ENCODE results near the gene BBS9.

Gene BBS9

DNA sequence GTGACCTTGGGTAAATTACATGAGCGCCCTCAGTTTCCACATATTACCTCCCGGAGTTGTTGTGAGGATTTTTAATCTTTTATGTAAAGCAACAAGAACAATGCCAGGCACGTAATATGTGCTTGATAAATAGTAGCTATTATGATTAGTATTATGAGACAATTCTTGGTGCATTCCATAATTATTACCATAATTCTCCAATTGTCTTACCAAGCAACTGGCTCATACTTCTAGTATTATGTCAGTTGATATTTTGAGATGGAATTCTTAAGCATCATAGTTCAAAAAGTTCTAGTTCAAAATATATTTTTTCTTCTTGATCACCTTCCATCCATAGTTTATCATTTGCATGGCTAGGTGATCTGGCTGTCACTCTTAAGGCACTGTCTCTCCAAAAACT, 259.0 kb downstream of the BBS9 start:
- no peak for DNase-seq

DNA sequence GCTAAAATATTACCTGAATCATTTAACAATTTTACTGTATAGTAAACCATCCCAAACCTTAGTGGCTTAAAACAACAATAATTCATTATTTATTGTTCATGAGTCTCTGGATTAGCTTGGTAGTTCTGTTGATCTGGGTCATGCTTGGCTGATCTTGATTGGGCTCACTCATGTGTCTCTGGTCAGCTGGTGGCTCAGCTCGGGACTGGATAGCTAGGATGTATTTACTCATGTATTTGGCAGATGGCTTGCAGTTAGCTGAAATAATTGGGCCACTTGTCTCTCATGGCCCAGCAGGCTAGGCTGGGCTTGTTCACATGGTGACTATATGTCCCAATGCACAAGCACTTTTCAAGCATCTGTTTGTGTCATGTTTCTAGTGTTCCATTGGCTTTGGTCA, 262.8 kb downstream of the BBS9 start:
- no peak for DNase-seq

DNA sequence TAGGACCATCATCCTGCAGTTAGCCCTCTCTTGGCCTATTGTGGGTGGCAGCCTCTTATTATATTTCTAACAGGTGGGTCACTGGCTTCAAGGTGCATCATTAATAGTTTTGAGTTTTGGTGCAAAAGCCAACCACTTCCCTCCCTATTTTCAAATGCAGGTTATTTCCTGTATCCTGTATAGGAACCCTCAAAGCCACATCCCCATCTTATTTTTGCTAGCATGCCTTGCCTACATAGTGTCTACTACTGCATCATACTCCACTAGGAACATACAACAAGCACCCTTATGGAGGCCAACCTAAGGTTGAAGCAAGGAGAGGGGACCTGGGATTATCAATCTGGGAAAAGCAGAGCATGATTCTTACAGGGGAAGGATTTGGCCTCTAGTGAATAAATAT, 264.4 kb downstream of the BBS9 start:
- no peak for DNase-seq

DNA sequence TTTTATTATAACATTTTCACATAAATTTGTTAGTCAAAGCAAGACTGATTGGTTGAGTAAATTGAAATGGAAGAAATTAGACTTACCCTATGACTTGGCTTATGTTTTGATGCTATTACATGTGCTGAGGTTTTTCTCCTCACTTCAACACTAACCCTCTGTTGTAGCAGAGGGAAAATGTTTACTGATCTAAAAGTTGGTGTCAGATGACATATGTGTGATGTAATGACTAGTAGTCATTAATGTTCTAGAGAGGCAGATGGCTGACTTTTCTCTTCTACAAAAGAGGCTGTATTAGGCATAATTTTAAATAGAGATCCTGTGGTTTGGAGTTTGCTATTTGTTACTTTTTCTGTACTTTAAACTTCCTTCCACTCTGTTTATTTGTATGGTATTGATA, 266.0 kb downstream of the BBS9 start:
- DNase-seq: no peak

DNA sequence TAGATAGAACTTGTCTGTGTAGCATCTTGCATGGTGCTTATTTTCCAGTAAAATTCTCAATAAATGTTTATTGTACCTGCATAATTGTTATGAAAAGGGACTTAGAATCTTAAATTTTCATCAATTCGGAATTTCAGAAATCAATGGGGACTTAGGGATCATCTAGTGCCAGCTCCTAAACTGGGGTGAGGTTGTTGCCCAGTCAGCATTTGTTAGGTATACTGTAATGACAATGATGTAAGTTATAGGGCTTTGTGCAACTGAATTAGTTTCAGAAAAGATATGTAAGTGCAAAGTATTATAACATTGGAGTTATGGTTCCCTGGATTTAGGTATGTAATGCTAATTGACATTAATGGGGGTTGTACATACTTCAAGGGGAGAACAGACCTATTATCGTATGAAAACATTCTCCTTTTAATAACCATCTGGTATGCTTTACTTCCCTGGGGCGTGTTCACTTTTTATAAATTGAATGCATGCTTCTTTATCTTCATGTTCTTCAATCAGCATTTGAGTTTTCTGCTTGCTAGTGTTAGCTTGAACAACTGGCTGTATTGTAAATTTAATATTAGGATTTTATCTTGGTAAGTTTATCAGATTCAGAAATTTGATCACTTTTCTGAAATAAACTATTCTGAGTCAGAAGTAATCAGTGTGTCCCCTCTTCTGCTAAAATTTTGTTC, 270.3 kb downstream of the BBS9 start:
- DNase-seq: no peak

DNA sequence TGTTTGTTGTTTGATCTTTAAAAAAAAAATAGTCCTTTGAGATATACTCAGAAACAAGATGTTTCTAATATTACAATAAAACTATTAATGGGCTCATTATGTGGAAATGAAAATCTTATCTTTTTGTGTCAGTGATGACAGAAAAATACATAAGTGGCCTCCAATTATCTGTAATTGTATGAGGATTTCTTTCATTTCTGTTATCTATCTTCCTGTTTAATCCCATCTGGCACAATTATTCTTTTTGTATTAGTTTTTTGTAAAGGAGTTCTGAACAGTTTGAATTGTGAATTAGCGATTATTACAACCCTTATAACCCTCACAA, 270.8 kb downstream of the BBS9 start:
- DNase-seq: no peak

DNA sequence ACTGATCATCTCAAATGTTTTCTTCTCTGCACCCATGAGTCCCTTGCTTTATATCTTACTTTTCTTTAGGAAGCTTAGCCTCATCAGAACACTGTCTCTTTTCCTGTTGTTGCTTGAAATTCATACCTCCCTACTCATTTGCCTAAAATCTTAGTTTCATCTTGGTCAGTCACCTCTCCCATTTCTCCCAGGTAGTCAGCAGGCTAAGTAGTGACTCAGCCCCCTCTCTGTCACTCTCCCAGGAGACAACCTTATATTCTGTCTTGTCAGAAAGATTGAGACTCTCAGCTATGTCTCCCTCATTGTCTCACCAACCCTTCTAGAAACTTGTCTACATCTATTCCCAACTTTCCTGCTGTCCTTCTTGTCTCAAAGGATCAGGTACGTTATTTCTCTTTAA, 280.9 kb downstream of the BBS9 start:
- no peak for DNase-seq

DNA sequence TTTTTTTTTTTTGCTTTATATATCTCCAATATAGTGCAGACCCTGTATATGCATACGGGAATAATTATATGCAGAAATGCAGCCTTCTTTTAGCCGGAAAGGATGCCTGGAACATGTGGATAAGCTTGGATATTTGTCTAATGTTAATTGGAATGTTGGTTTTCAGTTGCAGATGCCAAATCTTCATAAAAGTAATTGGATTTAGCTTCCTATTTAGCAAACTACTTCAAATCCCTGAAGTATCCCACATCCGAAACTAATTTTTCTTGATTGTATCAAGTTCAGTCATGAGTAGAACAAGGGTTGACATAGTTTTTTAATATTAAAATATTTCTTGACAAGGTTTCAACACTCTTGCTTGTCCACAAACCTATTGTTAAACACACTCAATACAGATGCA, 281.7 kb downstream of the BBS9 start:
- no peak for DNase-seq

DNA sequence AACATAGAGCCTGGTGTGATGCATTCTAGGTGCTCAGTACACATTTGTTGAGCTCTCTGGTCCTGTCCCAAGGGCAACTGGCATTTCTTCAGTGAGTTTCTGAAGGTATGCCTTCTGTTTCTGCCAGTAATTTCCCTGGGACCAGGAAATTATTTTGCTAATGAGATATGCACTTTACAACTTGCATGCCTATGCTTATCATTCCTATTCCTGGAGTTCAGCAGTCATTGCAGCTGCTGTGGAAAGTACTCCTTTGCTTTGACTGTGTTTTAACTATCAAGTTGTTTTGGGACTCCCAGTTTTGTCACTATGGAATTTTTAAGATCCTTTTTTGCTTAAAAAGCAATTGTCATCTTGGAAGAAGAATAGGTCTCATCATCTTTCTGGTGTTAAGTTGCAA, 283.0 kb downstream of the BBS9 start:
- no peak for DNase-seq

DNA sequence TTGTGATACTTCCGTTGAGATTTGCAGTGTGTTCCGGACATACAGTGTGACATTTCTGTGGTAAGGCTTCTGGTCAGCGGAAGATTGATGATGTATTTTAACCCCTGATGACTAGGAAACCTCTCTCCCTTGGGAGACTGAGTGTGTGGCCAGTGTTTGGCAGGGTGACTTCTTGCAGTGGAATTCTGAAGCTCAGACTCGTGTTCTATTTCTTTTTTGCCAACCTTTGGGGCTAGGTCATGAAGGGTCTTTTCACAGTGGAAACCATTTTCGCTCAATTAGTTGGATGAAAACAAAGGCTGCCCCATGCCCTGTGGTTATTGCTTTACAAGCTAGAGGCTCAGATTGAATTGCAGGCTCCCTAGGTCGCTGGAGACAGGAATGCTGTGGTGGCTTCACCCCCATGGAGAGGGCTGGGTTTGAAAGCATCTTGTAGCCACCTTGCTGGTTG, 288.9 kb downstream of the BBS9 start:
- DNase-seq: no peak

DNA sequence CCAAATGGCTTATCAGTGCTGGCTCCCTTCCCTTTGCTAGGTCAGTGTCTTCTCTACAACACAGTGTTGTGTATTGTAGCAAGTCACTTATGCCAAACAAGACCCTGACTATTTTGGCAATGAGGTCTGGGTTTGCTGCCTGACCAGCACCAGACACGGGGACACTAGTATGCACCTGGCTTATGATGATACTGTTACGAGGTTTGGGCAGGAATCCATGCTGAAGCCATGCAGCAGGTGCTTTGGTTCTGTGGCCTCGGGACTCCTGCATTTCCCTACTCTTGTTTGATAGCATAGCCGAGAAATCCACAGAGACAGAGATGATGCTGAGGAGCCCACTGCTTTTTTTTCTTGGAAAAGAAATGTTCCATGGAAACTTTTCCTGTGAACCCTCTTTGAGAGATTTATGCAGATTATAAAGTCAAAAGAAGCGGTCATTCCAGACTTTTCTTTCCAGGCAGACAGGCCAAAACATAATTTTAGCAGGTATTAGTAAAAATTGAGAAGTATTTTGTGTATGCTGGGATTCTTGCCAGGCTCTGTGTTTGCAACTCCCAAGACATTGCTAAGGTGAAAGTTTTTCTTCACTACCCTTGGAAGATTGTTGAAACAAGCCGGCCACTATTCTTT, 291.1 kb downstream of the BBS9 start:
- DNase-seq: no peak

DNA sequence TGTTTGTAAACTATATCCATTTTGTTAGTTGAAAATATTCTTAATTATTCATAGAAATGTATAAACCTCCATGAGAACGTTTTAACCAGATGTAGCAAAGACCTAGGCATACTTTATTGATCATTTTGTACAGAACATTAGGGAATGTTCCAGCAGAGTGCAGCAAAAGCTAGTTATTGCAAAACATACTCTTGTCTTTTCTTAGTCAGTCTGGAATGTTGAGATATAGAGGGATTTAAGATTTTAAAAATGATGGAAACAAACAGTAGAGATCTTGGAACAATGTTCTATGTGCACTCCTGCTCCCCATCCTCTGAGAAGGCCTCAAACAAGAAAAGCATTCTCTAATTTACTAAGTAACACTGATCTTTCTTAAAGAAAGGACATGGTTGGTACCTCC, 292.1 kb downstream of the BBS9 start:
- DNase-seq: no peak

DNA sequence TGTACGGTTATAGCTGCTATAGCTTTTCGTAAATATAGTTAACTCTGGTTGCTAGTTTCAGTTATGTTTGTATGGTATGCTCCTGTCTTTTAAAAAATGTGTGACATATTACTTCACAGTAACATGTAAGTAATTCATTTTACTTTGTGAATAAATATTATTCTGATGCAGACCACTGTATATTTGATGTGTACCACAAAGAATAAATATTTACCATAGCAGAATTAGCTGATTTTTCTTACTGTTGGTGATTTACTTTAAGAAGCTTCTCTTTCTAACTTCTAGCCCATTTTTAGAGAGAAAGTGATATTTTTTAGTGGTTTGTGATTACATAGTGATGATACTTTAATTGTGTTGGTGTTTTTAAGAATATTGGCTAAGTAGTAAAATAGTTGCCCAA, 292.8 kb downstream of the BBS9 start:
- DNase-seq: no peak

DNA sequence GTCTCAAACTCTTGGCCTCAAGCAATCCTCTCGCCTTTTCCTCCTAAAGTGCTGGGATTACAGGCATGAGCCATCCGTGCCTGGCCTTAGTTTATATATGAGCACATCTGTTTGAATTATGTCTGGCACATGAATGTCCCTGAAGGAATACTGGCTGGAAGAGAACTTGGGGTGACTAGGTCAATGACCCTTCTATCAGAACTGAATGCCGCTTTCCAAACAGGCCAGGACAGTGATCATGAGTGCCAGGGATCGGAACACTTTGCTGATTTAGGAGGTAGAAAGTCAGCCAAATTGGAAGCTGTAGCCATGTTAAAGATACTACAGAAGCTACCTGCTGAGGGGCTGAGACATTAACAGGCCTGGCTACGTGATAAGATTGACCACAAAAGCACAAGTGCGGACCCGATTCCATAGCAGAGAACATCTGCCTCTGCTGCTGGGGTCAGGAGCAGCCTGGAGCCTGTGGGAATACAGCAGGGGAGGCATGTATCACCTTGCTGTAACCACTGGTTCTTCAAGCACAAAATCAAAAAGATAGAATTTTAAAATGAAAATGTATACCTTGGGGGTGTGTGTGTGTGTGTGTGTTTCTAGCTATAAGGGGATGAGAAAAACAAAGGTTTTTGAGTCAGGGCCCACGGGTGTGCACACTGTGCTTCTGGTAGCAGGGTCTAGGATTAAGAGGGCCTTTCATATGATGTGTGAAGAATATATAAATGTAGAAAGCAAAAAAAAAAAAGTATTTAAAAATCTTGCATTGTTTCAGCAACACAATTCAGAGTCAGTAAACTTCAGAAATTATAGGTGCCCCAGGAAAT, 293.7 kb downstream of the BBS9 start:
- DNase-seq: no peak

DNA sequence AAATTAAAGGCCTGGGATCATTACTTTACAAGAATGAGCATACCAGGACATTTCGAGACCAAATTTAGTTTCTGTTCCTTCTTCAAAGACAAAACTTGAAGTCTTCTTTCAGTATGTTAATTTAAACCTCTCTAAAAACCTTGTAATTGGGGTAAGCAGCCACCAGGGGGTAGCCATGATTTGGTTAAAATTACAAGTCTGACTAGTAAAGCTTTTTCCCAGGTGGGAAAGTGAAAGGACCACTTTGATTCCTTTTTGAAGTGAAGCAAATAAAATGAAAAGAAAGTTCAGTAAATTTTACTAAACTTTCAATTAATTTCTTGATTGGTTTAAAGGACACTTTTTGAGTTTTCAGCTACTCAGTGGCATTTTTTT, 294.3 kb downstream of the BBS9 start:
- peak; percentile 32 for DNase-seq

DNA sequence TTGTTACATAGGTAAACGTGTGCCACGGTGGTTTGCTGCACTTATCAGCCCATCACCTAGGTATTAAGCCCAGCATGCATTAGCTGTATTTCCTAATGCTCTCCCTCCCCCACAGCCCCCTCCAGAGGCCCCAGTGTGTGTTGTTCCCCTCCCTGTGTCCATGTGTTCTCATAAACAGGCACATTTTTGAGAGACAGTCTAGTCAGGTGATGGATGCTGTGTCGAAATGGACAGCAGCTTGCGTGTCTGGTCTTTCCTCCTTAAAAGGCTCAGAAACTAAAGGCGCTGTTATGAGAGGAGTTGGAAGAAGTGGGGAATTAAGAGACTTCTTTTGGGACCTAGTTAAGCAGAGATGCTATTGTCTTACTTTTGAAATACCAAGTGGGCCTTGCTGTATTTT, 296.0 kb downstream of the BBS9 start:
- no peak for DNase-seq

DNA sequence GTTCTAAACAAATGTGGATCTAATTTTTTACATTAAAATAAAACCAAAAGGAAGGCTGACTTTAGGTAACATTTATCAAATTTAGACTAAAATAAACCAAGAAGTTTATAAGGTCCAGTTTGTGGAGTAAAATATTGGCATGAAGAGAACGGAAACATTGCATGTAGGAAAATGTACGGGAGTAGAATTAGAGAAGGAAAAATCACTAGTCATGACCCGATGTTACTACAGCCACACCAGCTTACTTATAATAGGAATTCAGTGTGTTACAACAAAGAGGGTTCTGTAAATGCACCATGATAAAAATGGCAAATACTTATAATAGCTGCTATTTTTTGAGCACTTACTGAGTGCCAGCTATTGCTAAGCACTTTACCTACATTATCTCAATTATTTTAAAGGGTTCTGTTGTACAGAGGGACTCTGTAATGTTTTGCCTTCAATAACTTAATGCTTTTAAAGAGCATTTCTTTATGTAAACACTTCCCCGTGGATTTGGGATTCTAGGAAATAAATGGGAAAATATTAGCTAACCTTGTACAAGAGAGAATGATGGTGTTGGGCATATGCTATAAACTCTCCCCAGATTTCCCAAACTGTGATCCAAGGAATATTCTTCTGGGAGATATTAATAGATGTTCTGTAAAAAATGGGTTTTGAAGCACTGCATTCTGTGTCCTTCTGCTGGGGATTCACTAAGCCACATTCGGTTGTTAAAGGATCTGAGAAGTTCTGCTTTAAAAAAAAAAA, 296.7 kb downstream of the BBS9 start:
- no peak for DNase-seq

DNA sequence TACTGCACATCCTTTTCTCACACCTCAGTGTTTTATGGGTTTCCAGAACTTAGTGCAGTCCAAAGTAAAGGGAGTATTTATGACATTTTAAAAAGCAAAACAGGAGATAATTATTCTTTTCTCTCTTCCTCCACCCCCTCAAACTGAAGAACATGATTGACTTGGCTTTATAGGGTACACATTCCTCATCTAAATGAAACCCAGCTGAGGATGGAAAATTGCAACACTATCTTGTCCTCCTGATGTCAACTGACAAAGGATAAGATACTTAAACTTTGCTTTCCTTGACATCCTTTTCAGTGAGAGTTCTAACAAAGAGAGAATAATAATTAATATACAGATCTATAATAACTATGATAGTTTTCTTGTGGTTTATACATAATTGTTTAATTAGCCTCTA, 299.1 kb downstream of the BBS9 start:
- no peak for DNase-seq

DNA sequence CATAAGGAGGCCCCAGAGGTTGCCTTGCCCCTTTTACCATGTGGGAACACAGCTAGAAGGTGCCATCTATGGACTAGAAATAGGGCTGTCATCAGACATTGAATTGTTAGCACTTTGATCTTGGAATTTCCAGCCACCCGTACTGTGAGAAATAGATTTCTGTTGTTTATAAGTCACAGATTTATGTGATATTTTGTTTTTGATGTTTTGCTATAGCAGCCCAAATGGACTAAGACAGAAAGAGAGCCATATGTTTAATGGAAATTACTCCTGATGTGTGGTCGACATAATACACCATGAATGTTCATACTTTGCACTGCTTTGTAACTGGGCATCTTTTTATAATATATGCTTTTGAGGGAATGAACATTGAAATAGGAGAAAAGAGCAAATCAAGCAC, 302.2 kb downstream of the BBS9 start:
- no peak for DNase-seq

DNA sequence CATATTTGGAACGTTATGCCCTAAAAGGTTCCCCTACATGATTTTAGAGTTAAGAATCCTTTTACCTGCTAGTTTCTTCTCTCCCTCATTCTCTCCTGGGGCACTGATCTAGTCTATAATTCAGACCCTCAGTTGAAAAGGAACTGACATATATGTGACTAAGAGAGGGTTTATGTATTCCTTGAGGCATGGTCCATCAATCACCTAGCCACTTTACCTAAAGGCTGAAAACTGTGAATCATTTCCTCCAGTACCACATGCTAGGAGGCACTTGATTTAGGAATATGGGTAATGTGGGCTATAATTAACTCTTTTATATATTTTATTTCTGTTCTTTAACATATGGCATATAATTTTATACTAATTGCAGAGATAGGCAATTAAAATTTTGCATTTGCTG, 303.5 kb downstream of the BBS9 start:
- no peak for DNase-seq

DNA sequence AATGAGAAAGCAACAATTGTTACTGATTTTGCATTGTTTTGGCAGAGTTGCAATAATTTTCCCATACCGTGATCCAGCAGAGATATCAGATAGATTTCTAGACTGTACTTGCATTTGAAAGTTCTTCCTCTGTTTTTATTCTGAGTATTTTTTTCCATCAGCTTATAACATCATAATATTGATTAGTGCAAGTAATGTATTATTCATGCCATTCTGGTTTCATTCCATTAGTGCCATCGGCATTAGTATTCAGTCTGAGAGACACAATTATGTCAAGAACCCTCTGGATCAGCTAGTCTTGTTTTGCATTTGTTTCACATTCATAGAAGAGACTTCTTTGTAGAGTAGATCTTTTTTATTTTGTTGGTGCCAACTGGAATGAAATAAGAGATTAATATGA, 304.0 kb downstream of the BBS9 start:
- DNase-seq: no peak

DNA sequence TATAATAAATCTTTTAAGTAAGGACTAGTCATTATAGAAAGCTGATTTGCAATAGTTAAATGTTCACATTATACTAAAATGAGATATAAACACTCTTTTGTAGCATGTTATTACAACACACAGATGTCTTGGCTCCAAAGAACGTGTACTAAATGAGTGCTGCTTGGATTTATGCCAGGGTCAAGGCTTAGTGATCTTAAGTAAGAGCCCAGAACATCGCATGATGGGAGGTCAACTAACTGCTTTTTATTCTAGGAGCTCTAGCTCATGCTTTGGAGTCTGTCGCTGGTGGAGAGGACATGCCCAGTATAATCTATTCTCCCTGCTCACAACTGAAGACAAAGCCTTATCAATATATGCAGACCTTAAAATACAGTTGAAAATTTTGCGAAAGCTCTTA, 315.1 kb downstream of the BBS9 start:
- no peak for DNase-seq

DNA sequence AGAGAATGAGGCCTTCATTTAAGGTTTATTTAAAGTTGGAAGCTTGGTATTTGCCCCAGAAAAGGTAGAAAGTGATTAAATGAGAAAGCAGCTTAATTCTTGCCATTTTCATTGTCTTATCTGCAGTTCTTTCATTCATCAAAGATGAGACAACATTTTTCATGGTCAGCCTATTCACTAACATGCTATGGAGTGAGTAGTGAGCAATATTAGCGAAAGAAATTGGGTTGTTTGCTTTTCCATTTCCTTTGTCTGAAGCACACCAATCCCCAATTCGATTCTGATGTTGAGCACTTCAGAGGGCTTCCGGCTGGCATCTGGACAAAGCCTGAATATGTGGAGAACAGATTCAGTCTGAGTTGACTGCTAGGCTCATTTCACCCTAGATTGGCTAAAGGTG, 317.2 kb downstream of the BBS9 start:
- DNase-seq: no peak

DNA sequence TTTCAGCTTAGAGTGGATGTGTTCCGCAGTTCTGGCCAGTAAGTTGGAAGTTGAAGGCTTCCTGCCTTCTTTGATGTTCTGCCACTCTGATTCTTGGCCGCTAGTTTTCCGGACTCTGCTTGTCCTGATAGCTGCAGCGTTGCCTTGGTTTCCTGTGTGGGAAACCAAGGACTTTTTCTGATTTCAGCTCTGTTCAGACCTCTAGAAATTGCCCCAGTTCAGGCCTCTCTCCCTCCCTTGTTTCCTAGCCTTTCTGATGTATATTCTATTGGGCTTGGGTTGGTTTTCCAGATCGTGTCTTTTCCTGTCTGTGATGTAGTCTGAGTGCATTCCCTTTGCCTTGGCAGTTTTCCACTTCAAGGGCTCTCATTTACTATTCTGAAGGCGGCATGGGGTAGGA, 318.7 kb downstream of the BBS9 start:
- no peak for DNase-seq

All from activated CD4-positive, alpha-beta T cell treated with anti-CD3 and anti-CD28 coated beads, Interleukin-2, Interleukin-6, amounts not matched to agents 100 ng/mL and 50 ng/mL, durations not matched to agents 16 hours and 8 hours (primary cell).